GM23248 (cell line): Measurements from ENCODE around the gene TMC2. TPM values are rescaled to one million over a fixed set of nuclear protein-coding genes. Genes with fewer than 3 reads are reported as not detected.
"Not testable (repeated sequence)": the region's sequence is repeated elsewhere in the genome, so short reads cannot be mapped to it uniquely, and the experiment has no call there.

Source experiments
- DNase-seq: peaks from one replicate; pipeline ENCODE4 v3.0.0-alpha.2; 2015
- H2AFZ ChIP-seq: fragments of 200-600 bp; sonication (generic); 2 replicates; pipeline ENCODE4 v1.6.1; 2016; ENCODE audit warnings: antibody characterized with exemption
- H3F3A ChIP-seq: fragments of 200-600 bp; sonication (generic); 2 replicates; pipeline ENCODE4 v1.6.1; 2016; ENCODE audit warnings: mild to moderate bottlenecking, antibody characterized with exemption, mixed run types; ENCODE audit not compliant: insufficient read depth
- H3K27ac ChIP-seq: fragments of 200-600 bp; sonication (generic); 2 replicates; pipeline ENCODE4 v1.5.1; 2016; ENCODE audit warnings: mild to moderate bottlenecking
- H3K27me3 ChIP-seq: fragments of 200-600 bp; sonication (generic); replicated peaks from 2 replicates; pipeline ENCODE4 v1.6.1; 2016; ENCODE audit warnings: mild to moderate bottlenecking; ENCODE audit not compliant: insufficient read depth
- H3K36me3 ChIP-seq: fragments of 200-600 bp; sonication (generic); 2 replicates; pipeline ENCODE4 v1.6.1; 2016; ENCODE audit warnings: low read depth, mild to moderate bottlenecking
- H3K4me1 ChIP-seq: fragments of 200-600 bp; sonication (generic); 2 replicates; pipeline ENCODE4 v1.6.1; 2016; ENCODE audit warnings: mild to moderate bottlenecking; ENCODE audit not compliant: insufficient read depth
- H3K4me2 ChIP-seq: fragments of 200-600 bp; sonication (generic); one replicate; pipeline ENCODE4 v1.6.1; 2016; ENCODE audit warnings: mild to moderate bottlenecking; ENCODE audit not compliant: unreplicated experiment
- H3K4me3 ChIP-seq: fragments of 200-600 bp; sonication (generic); 2 replicates; pipeline ENCODE4 v1.5.1; 2016; ENCODE audit warnings: mild to moderate bottlenecking
- H3K79me2 ChIP-seq: fragments of 200-600 bp; sonication (generic); 2 replicates; pipeline ENCODE4 v1.6.1; 2016; ENCODE audit warnings: mild to moderate bottlenecking; ENCODE audit not compliant: insufficient read depth
- H3K9ac ChIP-seq: fragments of 200-600 bp; sonication (generic); 2 replicates; pipeline ENCODE4 v1.6.1; 2016; ENCODE audit warnings: mild to moderate bottlenecking
- H3K9me2 ChIP-seq: fragments of 200-600 bp; sonication (generic); 2 replicates; pipeline ENCODE4 v1.6.1; 2016; ENCODE audit warnings: mixed run types, mild to moderate bottlenecking, moderate library complexity; ENCODE audit not compliant: insufficient read depth
- H3K9me3 ChIP-seq: fragments of 200-600 bp; sonication (generic); one replicate; pipeline ENCODE4 v1.6.1; 2017; ENCODE audit warnings: low read depth
- H4K20me1 ChIP-seq: fragments of 200-600 bp; sonication (generic); 2 replicates; pipeline ENCODE4 v1.6.0; 2016; ENCODE audit not compliant: insufficient read depth
- EZH2 ChIP-seq: fragments of 200-600 bp; sonication (generic); IDR thresholded peaks from 2 replicates; pipeline ENCODE4 v1.6.1; 2018; ENCODE audit warnings: antibody characterized with exemption, mild to moderate bottlenecking; ENCODE audit not compliant: insufficient read depth, poor library complexity, severe bottlenecking
- EZH2phosphoT487 ChIP-seq: fragments of 200-600 bp; sonication (generic); IDR thresholded peaks from 2 replicates; pipeline ENCODE4 v1.6.1; 2018; ENCODE audit warnings: antibody characterized with exemption, moderate library complexity, mild to moderate bottlenecking, low read depth; ENCODE audit not compliant: insufficient read depth
- WGBS, 2 experiments: methylation state at CpG; one replicate each; pipeline ENCODE4 v1.1.6; 2015 to 2017; ENCODE audit warnings: low lambda C conversion rate in 2 of 2, low coverage in 1 of 2; ENCODE audit errors: missing lambda C conversion rate in 2 of 2; 5-methylcytosine and 5-hydroxymethylcytosine counted together
- in situ Hi-C: fragments of 300-500 bp; cut with MboI; formaldehyde crosslinking; loops from 2 replicates; pipeline ENCODE4 v1.15.0; 2020
- polyA plus RNA-seq: library from polyadenylated mRNA; unstranded; fragments of >200 nt; fragmentation: Nextera tagmentation; extraction: Ambion mirVana; gene quantifications from 2 replicates; pipeline ENCODE4 v1.2.1, GENCODE V29; 2016
- total RNA-seq: library from RNA; depleted of rRNA; stranded (reverse); fragments of >200 nt; shearing (Covaris generic); gene quantifications from 2 replicates; pipeline ENCODE4 v1.2.3, GENCODE V29; 2014; rRNA removed

TMC2 gene, protein sequence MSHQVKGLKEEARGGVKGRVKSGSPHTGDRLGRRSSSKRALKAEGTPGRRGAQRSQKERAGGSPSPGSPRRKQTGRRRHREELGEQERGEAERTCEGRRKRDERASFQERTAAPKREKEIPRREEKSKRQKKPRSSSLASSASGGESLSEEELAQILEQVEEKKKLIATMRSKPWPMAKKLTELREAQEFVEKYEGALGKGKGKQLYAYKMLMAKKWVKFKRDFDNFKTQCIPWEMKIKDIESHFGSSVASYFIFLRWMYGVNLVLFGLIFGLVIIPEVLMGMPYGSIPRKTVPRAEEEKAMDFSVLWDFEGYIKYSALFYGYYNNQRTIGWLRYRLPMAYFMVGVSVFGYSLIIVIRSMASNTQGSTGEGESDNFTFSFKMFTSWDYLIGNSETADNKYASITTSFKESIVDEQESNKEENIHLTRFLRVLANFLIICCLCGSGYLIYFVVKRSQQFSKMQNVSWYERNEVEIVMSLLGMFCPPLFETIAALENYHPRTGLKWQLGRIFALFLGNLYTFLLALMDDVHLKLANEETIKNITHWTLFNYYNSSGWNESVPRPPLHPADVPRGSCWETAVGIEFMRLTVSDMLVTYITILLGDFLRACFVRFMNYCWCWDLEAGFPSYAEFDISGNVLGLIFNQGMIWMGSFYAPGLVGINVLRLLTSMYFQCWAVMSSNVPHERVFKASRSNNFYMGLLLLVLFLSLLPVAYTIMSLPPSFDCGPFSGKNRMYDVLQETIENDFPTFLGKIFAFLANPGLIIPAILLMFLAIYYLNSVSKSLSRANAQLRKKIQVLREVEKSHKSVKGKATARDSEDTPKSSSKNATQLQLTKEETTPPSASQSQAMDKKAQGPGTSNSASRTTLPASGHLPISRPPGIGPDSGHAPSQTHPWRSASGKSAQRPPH
- total RNA-seq (not detected in 2 replicates), polyA plus RNA-seq (not detected in 2 replicates)

DNA sequence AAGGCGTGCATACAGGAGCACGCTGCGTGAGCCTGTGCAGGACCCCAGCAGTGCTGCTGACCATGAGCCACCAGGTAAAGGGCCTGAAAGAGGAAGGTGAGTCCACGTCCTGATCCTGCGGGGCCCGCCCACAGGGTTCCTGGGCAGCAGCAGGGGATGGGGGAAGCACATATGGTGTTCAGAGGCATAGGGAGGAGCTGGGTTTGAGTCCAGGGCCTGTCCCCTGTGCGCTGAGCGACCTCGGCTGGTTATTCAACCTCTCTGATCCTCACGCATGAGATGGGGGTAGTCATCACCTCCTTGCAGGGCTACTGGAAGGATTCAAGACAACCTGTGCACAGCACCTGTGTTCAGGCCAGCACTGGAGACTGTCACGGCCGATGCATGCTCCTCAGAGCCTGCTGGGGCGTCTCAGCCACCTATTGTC is at the start of gene TMC2:
TMC2 (plus strand) TSS at position 14 of the 427 bp plus-strand sequence; CDS start at position 63, 49 bp downstream.
- Histone ChIP-seq H3K36me3 (no peaks in the 10 kb centered on the region), H3K79me2 (no peaks in the 10 kb centered on the region), H3K4me3 (no peak within 1 kb of the TSS), H3F3A (no peaks in the 10 kb centered on the region), H3K9me2 (no peaks in the 10 kb centered on the region), H3K4me2 (no peak within 1 kb of the TSS), H3K27ac (no peak within 1 kb of the TSS), H3K27me3 (peaks cover 52% of the 10 kb centered on the region), H4K20me1 (no peaks in the 10 kb centered on the region), H3K9me3 (no peaks in the 10 kb centered on the region), H2AFZ (no peak within 1 kb of the TSS), H3K9ac (no peak within 1 kb of the TSS), H3K4me1 (no peaks in the 10 kb centered on the region)
- WGBS, 2 experiments: 27 to 35% methylated on average over 13 of the region's 13 CpGs
- no peak for DNase-seq
- in situ Hi-C loops: no loop called here
- TF ChIP-seq EZH2phosphoT487 (no peak), EZH2 (no peak)

DNA sequence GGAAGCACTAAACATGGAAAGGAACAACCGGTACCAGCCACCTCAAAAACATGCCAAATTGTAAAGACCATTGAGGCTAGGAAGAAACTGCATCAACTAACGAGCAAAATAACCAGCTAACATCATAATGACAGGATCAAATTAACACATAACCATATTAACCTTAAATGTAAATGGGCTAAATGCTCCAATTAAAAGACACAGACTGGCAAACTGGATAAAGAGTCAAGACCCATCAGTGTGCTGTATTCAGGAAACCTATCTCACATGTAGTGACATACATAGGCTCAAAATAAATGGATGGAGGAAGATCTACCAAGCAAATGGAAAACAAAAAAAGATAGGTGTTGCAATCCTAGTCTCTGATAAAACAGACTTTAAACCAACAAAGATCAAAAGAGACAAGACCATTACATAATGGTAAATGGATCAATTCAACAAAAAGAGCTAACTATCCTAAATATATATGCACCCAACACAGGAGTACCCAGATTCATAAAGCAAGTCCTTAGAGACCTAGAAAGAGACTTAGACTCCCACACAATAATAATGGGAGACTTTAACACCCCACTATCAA is 33.5 kb upstream of the TMC2 start:
- in situ Hi-C loops, H3K27me3 ChIP-seq, H3K4me3 ChIP-seq, H3K9me3 ChIP-seq, H4K20me1 ChIP-seq, H3K36me3 ChIP-seq, H3K4me1 ChIP-seq, H2AFZ ChIP-seq, H3F3A ChIP-seq, DNase-seq, H3K4me2 ChIP-seq, H3K9me2 ChIP-seq, H3K9ac ChIP-seq, H3K27ac ChIP-seq: not testable (repeated sequence)
- peaks cover 75% of the 10 kb centered on the region for H3K79me2 ChIP-seq
- 97% methylated on average over 2 of the region's 2 CpGs for WGBS, 2 experiments

DNA sequence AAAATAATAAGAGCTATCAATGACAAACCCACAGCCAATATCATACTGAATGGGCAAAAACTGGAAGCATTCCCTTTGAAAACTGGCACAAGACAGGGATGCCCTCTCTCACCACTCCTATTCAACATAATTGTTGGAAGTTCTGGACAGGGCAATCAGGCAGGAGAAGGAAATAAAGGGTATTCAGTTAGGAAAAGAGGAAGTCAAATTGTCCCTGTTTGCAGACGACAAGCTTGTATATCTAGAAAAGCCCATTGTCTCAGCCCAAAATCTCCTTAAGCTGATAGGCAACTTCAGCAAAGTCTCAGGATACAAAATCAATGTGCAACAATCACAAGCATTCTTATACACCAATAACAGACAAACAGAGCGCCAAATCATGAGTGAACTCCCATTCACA is 31.6 kb upstream of the TMC2 start:
- DNase-seq, in situ Hi-C loops, H4K20me1 ChIP-seq, H3K4me2 ChIP-seq, H3K27me3 ChIP-seq, H3K27ac ChIP-seq, H3F3A ChIP-seq, H2AFZ ChIP-seq, H3K9ac ChIP-seq, H3K36me3 ChIP-seq, H3K4me3 ChIP-seq, H3K9me2 ChIP-seq, H3K9me3 ChIP-seq: not testable (repeated sequence)
- Histone ChIP-seq H3K79me2 (peaks cover 84% of the 10 kb centered on the region), H3K4me1 (peaks cover 11% of the 10 kb centered on the region; the same call in 1 of the 2 replicates)
- WGBS, 2 experiments: 73 to 83% methylated on average over 2 of the region's 2 CpGs

DNA sequence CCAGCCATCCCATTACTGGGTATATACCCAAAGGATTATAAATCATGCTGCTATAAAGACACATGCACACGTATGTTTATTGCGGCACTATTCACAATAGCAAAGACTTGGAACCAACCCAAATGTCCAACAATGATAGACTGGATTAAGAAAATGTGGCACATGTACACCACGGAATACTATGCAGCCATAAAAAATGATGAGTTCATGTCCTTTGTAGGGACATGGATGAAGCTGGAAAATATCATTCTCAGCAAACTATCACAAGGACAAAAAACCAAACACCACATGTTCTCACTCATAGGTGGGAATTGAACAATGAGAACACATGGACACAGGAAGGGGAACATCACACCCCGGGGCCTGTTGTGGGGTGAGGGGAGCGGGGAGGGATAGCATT is 29.9 kb upstream of the TMC2 start:
- H3K4me2 ChIP-seq, H3K27ac ChIP-seq, H3K4me3 ChIP-seq, DNase-seq, H3K9me2 ChIP-seq, H3K36me3 ChIP-seq, H4K20me1 ChIP-seq, H3K9me3 ChIP-seq, H3K27me3 ChIP-seq, H3F3A ChIP-seq, in situ Hi-C loops, H3K9ac ChIP-seq, H2AFZ ChIP-seq: not testable (repeated sequence)
- Histone ChIP-seq H3K4me1 (peaks cover 13% of the 10 kb centered on the region; the same call in 1 of the 2 replicates), H3K79me2 (peaks cover 69% of the 10 kb centered on the region)
- 83 to 100% methylated on average over 2 to 3 of the region's 5 CpGs for WGBS, 2 experiments
